Measurements from ENCODE around the gene TYRO3.

- TF ChIP-seq CTCF (IDR thresholded peaks at IDR 0.05) (no peak), EP300 (IDR thresholded peaks at IDR 0.05) (no peak), POLR2A (IDR thresholded peaks at IDR 0.05) (no peak)
Measured at GRCh38 chr15:41622901-41623300, 63.9 kb downstream of the TYRO3 start.
